ENCODE results near the gene GAS6.

Gene GAS6

DNA sequence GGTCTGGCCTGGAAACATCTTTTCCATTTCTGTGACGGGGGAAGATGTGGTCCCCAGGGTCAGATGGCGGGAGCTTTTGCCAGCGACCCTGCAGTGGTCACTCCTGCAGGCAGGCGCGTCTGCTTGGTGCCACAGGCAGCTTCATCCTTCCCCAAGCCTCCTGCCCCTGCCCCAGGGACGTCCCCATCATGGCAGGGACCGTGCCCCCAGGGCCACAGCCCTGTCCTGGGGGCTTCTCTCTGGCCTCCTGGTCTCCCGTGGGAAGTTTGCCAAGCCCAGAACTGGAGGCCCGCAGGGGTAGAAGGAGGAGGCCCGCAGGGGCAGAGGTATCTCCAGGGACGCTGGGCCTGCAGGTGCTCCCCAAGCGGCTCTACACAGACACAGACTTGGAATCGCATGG is 57.4 kb downstream of the GAS6 start:
- Histone ChIP-seq H3K4me1 (ENCODE audit: insufficient read depth, low read length) (no peaks in the 10 kb centered on the region), H4K20me1 (ENCODE audit: insufficient read depth, low read length) (peaks cover 4% of the 10 kb centered on the region), H3K4me2 (ENCODE audit: insufficient read depth, low read length) (no peak overlapping the region), H3K9me3 (ENCODE audit: insufficient read depth, low read length, severe bottlenecking) (peaks cover 21% of the 10 kb centered on the region), H3K27me3 (ENCODE audit: insufficient read depth, low read length, poor library complexity) (no peaks in the 10 kb centered on the region), H2AFZ (ENCODE audit: low read depth, low read length) (no peak overlapping the region), H3K36me3 (ENCODE audit: insufficient read depth, low read length) (no peaks in the 10 kb centered on the region), H3K4me3 (ENCODE audit: low read depth in 1 of 2, low read length in 2 of 2) (no peak overlapping the region), H3K9ac (ENCODE audit: low read depth, low read length) (no peak overlapping the region), H3K27ac (ENCODE audit: low read length) (no peak overlapping the region), H3K79me2 (ENCODE audit: insufficient read depth, low read length) (no peaks in the 10 kb centered on the region)
- TF ChIP-seq, protein P1, sequence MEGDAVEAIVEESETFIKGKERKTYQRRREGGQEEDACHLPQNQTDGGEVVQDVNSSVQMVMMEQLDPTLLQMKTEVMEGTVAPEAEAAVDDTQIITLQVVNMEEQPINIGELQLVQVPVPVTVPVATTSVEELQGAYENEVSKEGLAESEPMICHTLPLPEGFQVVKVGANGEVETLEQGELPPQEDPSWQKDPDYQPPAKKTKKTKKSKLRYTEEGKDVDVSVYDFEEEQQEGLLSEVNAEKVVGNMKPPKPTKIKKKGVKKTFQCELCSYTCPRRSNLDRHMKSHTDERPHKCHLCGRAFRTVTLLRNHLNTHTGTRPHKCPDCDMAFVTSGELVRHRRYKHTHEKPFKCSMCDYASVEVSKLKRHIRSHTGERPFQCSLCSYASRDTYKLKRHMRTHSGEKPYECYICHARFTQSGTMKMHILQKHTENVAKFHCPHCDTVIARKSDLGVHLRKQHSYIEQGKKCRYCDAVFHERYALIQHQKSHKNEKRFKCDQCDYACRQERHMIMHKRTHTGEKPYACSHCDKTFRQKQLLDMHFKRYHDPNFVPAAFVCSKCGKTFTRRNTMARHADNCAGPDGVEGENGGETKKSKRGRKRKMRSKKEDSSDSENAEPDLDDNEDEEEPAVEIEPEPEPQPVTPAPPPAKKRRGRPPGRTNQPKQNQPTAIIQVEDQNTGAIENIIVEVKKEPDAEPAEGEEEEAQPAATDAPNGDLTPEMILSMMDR (IDR thresholded peaks at IDR 0.05; ENCODE audit: borderline replicate concordance, extremely low read depth, low read length, poor library complexity, severe bottlenecking): no peak
- TF ChIP-seq EZH2 (IDR thresholded peaks at IDR 0.05; ENCODE audit: borderline replicate concordance, low read depth, low read length, severe bottlenecking): no peak
- no peak for ATAC-seq (ENCODE audit: insufficient read depth, low read depth)
- no peak for DNase-seq

DNA sequence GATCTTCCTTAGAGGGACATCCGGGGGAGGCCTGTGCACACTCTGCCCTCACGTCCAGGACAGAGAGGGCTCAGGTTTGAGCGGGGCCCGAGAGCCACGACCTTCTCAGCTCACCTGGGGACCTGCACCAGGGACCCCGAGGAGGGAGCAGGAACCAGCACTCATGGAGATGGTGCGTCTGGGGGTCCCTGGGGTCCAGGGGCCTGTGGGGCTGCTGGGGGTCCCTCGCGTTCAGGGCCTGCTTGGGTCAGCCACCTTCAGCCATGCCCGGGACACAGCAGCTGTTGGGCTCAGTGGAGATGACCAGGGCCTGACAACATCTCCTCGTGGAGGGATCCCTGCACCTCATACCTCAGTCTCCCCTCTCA is 57.8 kb downstream of the GAS6 start:
- Histone ChIP-seq H3K9ac (ENCODE audit: low read depth, low read length) (no peak overlapping the region), H3K36me3 (ENCODE audit: insufficient read depth, low read length) (no peaks in the 10 kb centered on the region), H3K79me2 (ENCODE audit: insufficient read depth, low read length) (no peaks in the 10 kb centered on the region), H3K27ac (ENCODE audit: low read length) (no peak overlapping the region), H3K4me1 (ENCODE audit: insufficient read depth, low read length) (no peaks in the 10 kb centered on the region), H3K27me3 (ENCODE audit: insufficient read depth, low read length, poor library complexity) (no peaks in the 10 kb centered on the region), H4K20me1 (ENCODE audit: insufficient read depth, low read length) (peaks cover 4% of the 10 kb centered on the region), H3K4me3 (ENCODE audit: low read depth in 1 of 2, low read length in 2 of 2) (no peak overlapping the region), H2AFZ (ENCODE audit: low read depth, low read length) (no peak overlapping the region), H3K9me3 (ENCODE audit: insufficient read depth, low read length, severe bottlenecking) (peaks cover 21% of the 10 kb centered on the region), H3K4me2 (ENCODE audit: insufficient read depth, low read length) (no peak overlapping the region)
- no peak for TF ChIP-seq EZH2 (IDR thresholded peaks at IDR 0.05; ENCODE audit: borderline replicate concordance, low read depth, low read length, severe bottlenecking)
- TF ChIP-seq, protein P1 (IDR thresholded peaks at IDR 0.05; ENCODE audit: borderline replicate concordance, extremely low read depth, low read length, poor library complexity, severe bottlenecking): no peak
- ATAC-seq (ENCODE audit: insufficient read depth, low read depth) (no peak), DNase-seq (no peak)

DNA sequence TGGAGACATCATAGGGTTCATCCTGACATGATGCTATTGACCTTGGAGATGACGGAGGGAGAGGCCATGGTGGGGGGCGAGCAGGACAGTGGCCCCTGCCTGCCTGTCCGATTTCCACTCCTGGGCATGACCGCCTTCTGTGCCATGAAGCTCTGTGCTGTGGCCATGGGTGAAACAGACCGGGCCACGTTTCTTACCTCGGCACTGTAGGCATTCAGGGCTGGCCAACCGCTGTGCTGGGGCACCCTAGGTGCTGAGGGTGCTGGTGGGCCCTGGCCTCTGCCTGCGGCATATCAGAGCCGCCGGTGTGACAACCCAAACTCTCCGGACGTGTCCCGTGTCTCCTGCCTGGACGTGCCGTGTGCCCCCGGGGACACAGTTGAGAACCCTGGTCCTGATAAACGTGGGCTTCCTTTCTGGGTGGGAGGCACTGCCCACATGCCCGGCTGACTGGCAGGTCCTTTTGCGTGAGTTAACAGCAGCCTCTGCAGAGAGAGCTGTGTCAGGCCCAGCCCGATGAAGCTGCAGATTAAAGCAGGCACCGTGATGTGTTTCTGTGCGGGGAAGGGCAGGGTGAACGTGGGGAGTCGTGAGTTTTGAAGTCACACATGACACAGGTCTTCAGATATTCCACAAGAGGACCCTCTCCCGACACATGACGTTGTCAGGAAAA is 58.3 kb downstream of the GAS6 start:
- Histone ChIP-seq H3K4me3 (ENCODE audit: low read depth in 1 of 2, low read length in 2 of 2) (no peak overlapping the region), H2AFZ (ENCODE audit: low read depth, low read length) (no peak overlapping the region), H3K9me3 (ENCODE audit: insufficient read depth, low read length, severe bottlenecking) (peaks cover 21% of the 10 kb centered on the region), H3K4me1 (ENCODE audit: insufficient read depth, low read length) (no peaks in the 10 kb centered on the region), H3K79me2 (ENCODE audit: insufficient read depth, low read length) (no peaks in the 10 kb centered on the region), H3K9ac (ENCODE audit: low read depth, low read length) (no peak overlapping the region), H4K20me1 (ENCODE audit: insufficient read depth, low read length) (peaks cover 6% of the 10 kb centered on the region), H3K36me3 (ENCODE audit: insufficient read depth, low read length) (no peaks in the 10 kb centered on the region), H3K27me3 (ENCODE audit: insufficient read depth, low read length, poor library complexity) (no peaks in the 10 kb centered on the region), H3K4me2 (ENCODE audit: insufficient read depth, low read length) (no peak overlapping the region), H3K27ac (ENCODE audit: low read length) (no peak overlapping the region)
- TF ChIP-seq, protein P1 (IDR thresholded peaks at IDR 0.05; ENCODE audit: borderline replicate concordance, extremely low read depth, low read length, poor library complexity, severe bottlenecking): no peak
- TF ChIP-seq EZH2 (IDR thresholded peaks at IDR 0.05; ENCODE audit: borderline replicate concordance, low read depth, low read length, severe bottlenecking): no peak
- no peak for DNase-seq
- ATAC-seq (ENCODE audit: insufficient read depth, low read depth): no peak

Data from DND-41 (cell line).